ENCODE measurements around the gene F2RL2.

Gene F2RL2, protein sequence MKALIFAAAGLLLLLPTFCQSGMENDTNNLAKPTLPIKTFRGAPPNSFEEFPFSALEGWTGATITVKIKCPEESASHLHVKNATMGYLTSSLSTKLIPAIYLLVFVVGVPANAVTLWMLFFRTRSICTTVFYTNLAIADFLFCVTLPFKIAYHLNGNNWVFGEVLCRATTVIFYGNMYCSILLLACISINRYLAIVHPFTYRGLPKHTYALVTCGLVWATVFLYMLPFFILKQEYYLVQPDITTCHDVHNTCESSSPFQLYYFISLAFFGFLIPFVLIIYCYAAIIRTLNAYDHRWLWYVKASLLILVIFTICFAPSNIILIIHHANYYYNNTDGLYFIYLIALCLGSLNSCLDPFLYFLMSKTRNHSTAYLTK

DNA sequence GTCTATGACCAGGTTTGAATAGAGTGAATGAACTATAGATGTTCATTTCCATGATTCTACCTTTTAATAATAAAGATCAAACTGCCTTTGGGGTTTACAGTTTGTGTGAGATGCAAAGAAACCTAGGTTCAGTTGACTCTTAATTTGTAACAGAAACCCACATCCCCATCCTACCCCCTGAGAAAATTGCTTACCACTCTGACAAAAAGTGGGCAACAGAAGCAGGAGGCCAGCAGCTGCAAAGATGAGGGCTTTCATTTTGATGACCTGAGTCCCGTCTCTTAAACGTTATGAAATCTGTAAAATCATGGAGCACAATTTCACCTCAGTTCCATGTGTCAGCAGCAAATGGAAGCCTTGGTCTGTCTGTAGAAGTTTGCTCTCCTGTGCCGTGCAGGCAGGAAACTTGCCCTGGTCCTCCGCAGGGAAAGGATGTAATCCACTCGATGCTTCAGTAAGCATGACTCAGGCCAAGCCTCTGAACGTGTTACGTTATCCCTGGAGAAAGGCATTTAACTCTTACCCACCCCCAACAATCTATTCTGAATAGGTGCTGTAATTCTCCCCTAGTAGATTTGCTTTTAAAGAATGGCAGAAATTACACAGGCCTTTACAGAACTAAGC lies at the start of gene F2RL2:
Gene F2RL2, minus strand, starts transcription at position 431 of the 624 bp plus-strand sequence. Its CDS starts 173 bp downstream, at position 258.
- DNase-seq (ENCODE audit: low read depth), result peak; percentile 91

DNA sequence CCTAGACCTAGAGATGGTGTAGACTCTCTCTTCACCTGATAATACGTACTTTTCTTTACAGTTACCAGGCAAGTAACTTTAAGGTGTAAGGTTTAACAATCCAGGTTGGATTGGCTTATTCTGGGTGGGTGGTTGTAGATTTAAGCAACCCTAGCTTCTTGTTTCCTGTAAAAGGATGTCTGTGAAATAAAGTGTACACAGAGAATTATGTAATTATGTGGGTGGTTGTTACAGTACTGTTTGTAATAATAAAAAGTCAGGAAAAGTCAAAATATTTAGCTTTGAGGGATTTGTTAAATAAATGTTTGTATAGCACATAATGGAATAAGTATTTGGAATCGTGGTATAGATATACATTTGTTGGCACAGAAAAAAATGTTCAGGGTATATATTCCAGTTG lies 49.0 kb upstream of the F2RL2 start:
- DNase-seq (ENCODE audit: low read depth), result no peak

GRCh38 chr5:76670508-76670907 lies 47.3 kb upstream of the F2RL2 start:
- DNase-seq (ENCODE audit: low read depth), result no peak

- no peak for DNase-seq (ENCODE audit: low read depth)
These were observed 46.0 kb upstream of the F2RL2 start for GRCh38 chr5:76669245-76669644.

DNA sequence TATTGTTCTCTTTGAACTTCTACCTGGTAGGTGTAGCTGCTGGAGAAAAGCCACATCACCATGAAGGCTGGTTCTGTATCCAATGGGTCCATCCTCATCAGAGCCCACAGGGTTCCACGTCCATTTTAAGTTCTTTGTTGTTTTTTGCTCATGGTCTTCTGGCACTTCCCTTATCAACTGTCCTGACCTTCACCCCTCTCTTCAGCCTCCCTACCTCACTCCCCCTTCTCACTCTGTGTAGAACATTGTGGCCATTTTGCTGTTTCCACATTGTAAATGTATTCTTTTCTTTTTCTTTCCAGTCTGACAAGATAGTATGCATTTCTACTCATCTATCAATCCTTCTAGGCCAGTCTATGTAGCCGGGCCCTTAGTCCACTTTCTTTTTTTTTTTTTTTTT lies 44.3 kb upstream of the F2RL2 start:
- DNase-seq (ENCODE audit: low read depth), result no peak

- DNase-seq (ENCODE audit: low read depth), result no peak
These were observed 40.9 kb upstream of the F2RL2 start for GRCh38 chr5:76664079-76664478.

- no peak for DNase-seq (ENCODE audit: low read depth)
These were observed 40.4 kb upstream of the F2RL2 start for GRCh38 chr5:76663573-76663972.

DNA sequence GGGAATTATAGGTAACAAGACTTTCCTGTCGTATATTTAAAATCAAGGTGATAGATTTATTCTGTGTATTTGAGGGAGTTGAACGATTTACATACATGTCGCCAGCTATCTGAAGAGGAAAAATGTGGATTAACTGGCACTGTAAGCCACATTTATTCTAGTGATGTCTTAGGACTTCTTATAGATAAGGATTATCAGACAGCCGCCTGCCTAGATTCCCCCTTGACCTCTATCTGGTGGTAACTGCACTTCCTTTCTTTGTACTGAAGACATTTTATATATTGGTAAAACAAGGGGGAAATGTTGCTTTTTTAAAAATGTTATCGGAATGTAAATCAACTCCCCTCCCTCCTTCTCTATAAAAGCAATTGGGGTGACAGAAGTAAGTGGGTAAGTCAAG lies 39.3 kb upstream of the F2RL2 start:
- no peak for DNase-seq (ENCODE audit: low read depth)

DNA sequence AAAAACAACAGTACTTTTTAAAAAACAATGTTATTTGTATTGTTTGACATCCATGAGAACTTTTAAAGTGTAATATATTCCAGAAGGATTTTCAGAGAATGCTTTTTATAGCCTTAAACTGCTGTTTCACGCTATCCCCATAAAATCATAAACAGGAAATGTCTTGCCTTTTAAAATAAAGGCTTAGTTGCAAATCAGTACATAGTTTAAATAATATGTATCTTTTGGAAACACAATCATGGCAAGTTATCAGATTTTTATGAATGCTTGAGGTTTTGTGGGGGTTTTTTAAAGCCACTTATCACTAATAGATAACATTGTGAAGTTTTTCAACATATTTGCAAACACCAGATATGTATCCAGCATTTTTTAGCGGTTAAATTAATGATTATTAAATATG lies 37.2 kb upstream of the F2RL2 start:
- DNase-seq (ENCODE audit: low read depth), result peak; percentile 53

DNA sequence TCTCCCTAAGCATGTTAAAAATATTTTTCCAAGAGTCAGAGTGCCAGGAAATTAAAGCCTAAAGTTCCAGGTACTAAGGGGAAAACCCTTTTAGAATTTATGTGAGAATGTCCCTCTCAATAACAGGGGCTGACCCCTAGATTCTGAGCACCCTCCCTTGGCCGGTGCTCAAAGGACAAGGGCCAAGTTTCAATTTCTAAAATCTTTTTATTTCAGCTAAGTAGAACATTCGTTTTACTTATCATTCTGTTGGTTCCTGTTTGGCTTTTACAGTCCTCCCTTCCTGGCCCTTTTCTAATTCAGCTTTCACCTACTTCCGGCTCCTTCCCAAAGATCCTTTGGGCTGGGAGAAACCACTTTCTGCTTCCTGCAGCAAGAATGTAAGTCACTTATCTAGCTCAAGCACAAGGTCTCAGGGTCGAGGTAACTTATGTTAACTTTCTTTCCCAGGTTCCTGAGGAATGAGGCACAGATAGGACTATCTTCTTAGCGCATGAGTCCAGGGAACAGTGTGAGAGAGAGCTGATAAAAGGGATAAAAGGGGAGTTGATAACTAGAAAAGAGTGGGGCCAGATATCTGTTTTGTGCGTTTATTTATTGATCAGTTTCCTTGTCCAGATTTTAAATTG lies 34.6 kb upstream of the F2RL2 start:
- no peak for DNase-seq (ENCODE audit: low read depth)

DNA sequence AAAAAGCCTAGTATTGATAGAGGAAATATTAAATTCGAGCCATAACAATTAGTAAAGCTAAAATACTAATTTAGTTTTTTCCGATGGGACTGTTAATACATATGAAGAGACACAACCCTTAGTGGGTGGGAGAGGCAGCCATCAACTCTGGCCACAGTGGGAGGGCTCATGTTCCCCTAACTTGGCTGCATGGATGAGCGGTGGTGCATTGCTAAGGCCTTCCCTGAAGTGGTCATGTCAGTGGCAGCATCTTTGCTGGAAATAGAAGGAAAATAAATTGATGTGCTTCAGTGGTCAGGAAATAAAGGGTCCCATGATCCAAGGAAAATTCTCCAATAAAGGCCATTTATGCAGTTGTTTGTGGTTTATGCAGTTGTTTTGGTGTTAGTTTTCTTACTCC lies 33.9 kb upstream of the F2RL2 start:
- no peak for DNase-seq (ENCODE audit: low read depth)

GRCh38 chr5:76652809-76653414 lies 29.7 kb upstream of the F2RL2 start:
- DNase-seq (ENCODE audit: low read depth), result no peak

DNA sequence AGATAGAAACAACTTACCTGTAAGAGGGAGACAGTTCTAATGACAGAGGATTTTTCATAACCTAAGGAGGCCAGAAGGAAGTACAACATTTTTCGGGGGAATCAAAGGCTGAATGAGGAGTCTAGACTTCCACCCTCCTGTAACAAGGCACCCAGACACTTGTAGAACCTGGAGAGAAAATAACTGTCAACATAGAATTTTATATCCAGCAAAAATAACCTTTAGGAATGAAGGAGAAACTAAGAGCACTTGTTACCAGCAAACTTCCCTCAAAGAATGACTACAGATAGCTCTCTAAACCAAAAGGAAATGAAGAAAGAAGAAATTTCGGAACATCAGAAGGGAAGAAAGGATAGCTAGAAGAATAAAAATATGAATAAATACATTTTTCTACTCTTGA lies 25.9 kb upstream of the F2RL2 start:
- DNase-seq (ENCODE audit: low read depth), result no peak

- no peak for DNase-seq (ENCODE audit: low read depth)
These were observed 20.2 kb upstream of the F2RL2 start for GRCh38 chr5:76643371-76643770.

DNA sequence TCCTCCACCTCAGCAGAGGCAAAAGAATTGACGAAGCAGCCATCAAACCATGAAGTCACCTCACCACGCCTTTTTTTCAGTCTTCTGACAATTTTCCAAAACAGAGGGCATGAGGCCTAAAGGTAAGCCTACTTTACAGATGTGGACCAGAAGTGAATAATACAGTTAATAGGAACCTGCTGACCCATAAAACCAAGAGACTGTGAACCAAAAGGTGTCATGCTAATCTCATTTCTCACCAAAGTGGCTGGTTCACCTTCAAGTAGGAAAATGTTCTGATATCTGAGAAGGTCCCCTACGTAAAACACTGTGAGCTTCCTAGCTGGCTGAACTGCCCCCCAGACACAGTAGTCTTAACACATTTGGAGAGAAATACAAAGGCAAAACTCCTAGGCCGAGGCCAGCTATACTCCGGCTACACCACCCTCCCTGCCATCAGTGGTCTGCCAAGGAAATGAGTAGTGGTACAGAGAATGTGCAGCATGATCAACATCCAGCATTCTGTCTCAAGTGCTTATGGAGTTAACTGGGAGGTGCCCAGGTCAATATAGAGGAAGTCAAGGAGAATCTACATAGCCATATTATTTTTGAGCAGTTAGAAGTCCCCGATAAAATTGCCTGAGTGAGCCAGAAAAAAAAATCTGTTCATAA lies 19.3 kb upstream of the F2RL2 start:
- DNase-seq (ENCODE audit: low read depth), result peak; percentile 69

GRCh38 chr5:76641514-76642120 lies 18.4 kb upstream of the F2RL2 start:
- peak; percentile 83 for DNase-seq (ENCODE audit: low read depth)

DNA sequence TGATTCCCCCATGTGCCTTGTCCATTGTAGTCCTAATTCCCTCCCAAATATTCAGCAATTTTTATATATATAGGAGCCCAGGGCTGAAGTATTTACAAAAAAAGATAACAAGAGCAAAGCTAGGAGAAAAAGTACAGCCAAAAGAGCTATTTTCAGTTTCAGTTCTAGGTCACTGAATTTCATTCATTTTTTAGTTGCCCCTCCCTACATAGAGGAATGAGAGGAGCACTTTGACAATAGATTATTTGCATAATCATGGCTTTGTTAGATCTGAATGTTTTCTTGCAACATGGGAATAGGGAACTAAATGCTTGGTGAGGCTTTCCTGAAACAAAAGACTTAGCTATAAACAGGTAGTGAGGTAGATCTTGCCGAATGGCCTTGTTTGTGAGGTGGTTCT lies 15.3 kb upstream of the F2RL2 start:
- DNase-seq (ENCODE audit: low read depth), result peak; percentile 34

DNA sequence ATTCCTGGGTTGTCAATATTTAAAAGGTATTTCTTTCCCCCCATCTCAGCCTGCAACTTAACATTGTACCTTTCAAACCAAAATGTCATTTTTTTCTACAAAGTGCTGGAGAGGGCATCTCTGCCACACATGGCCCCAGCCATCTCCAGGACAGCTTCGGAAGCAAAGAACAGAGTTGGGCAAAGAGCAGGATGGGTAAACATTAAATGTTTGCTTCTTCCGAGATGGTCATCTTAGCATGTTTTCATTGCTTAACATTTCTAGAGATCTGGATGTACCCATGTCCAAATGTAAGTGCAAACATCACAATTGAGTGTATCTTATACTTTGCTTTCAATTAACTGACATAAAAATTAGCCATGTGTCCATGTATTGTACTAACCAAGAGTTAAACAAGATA lies 14.3 kb upstream of the F2RL2 start:
- no peak for DNase-seq (ENCODE audit: low read depth)

- no peak for DNase-seq (ENCODE audit: low read depth)
These were observed 11.5 kb upstream of the F2RL2 start for GRCh38 chr5:76634661-76635060.

GRCh38 chr5:76626738-76627137 lies 3.5 kb upstream of the F2RL2 start:
- DNase-seq (ENCODE audit: low read depth), result no peak

DNA sequence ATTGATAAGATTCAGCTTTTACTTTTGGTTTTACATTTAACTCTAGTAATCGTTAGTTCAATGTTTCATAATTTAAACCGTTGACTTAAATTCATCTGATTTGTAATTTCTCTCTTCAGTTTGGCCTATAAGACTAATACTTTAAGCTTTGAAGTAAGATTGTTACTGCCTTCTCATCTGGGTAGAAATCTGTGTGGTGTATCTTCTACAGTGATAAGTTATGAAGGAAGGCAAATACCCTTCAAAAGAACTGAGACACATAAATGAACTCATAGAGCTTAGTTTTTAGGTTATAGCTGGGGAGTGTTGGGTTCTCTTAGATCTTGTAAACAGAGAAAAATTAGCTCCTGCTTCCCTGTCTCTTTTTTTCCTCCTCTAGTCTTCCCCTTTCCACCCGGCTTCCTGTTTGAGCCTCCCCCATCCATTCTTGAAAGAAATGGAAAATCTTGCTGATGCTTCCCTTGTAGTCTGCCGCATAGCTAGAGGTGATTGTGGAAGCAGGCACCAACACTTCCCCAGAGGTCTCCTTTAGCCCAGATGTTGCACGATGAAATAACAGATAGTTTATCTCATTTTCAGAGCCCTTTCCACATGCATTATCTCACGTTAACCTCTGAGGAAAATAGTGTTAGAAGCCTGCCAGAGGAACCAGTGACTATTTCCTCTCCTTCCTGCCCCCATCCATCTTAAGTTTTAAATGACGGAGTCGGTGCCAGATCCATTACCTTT lies 2.0 kb upstream of the F2RL2 start:
- DNase-seq (ENCODE audit: low read depth), result no peak
